RWPE2 (cell line): ENCODE measurements around the gene MIOX.

ENCODE experiments used
- ATAC-seq: fragments of 200-7000 bp; cut with Tn5 transposase; 3 replicates; pipeline ENCODE4 v1.9.1; 2021; ENCODE audit warnings: low read depth
- DNase-seq: peaks from one replicate; pipeline ENCODE4 v3.0.0-alpha.2; 2020; ENCODE audit warnings: low spot score
- H3K27ac ChIP-seq: fragments of 450-650 bp; 2 replicates; pipeline ENCODE4 v1.5.1; 2017; ENCODE audit warnings: mild to moderate bottlenecking; ENCODE audit not compliant: poor library complexity, severe bottlenecking
- H3K27me3 ChIP-seq: fragments of 250-450 bp; sonication (Bioruptor Pico); 2 replicates; pipeline ENCODE4 v1.5.1; 2021; ENCODE audit warnings: mild to moderate bottlenecking, moderate library complexity; ENCODE audit not compliant: insufficient read depth, poor library complexity, severe bottlenecking
- H3K36me3 ChIP-seq: fragments of 250-450 bp; sonication (Bioruptor Pico); 2 replicates; pipeline ENCODE4 v1.5.1; 2020; ENCODE audit warnings: low read depth, mild to moderate bottlenecking, moderate library complexity
- H3K4me1 ChIP-seq: fragments of 250-450 bp; sonication (Bioruptor Pico); 2 replicates; pipeline ENCODE4 v1.5.1; 2021; ENCODE audit warnings: mild to moderate bottlenecking, moderate library complexity; ENCODE audit not compliant: insufficient read depth, poor library complexity, severe bottlenecking
- H3K4me3 ChIP-seq: fragments of 250-450 bp; sonication (Bioruptor Pico); 2 replicates; pipeline ENCODE4 v1.5.1; 2021; ENCODE audit warnings: mild to moderate bottlenecking, moderate library complexity; ENCODE audit not compliant: severe bottlenecking
- H3K9me3 ChIP-seq: fragments of 250-450 bp; sonication (Bioruptor Pico); 2 replicates; pipeline ENCODE4 v1.5.1; 2021; ENCODE audit warnings: mild to moderate bottlenecking, moderate library complexity; ENCODE audit not compliant: severe bottlenecking
- TF ChIP-seq, protein P1 (sequence below): fragments of 450-650 bp; IDR thresholded peaks from one replicate; pipeline ENCODE4 v1.5.1; 2017; ENCODE audit warnings: mild to moderate bottlenecking, moderate library complexity; ENCODE audit not compliant: poor library complexity, severe bottlenecking

MIOX gene

DNA sequence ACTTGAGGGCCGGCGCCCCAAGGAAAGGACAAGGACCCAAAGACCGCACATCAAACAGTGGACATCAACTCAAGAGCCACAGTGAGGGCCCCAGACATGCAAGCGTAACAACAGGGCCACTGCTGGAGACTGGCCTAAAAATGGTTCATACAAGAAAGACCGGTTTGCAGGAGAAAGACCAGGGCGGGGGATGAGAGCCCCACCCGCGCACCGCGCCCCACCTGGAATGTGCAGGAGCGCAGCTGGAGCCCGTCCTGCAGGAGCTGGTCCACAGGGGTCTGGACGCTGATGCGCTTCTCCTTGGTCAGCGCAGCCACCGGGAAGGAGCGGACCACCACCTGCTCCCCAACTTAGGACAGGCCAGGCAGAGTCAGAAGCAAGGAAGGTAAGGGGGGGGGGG lies 25.7 kb upstream of the MIOX start:
- peaks cover 52% of the 10 kb centered on the region for H3K36me3 ChIP-seq
- no peak for DNase-seq
- H3K9me3 ChIP-seq = no peaks in the 10 kb centered on the region
- no peak overlapping the region for H3K27ac ChIP-seq
- ATAC-seq = no peak
- TF ChIP-seq, protein P1, sequence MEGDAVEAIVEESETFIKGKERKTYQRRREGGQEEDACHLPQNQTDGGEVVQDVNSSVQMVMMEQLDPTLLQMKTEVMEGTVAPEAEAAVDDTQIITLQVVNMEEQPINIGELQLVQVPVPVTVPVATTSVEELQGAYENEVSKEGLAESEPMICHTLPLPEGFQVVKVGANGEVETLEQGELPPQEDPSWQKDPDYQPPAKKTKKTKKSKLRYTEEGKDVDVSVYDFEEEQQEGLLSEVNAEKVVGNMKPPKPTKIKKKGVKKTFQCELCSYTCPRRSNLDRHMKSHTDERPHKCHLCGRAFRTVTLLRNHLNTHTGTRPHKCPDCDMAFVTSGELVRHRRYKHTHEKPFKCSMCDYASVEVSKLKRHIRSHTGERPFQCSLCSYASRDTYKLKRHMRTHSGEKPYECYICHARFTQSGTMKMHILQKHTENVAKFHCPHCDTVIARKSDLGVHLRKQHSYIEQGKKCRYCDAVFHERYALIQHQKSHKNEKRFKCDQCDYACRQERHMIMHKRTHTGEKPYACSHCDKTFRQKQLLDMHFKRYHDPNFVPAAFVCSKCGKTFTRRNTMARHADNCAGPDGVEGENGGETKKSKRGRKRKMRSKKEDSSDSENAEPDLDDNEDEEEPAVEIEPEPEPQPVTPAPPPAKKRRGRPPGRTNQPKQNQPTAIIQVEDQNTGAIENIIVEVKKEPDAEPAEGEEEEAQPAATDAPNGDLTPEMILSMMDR = no peak
- H3K4me3 ChIP-seq = no peak overlapping the region
- H3K4me1 ChIP-seq = peaks cover 4% of the 10 kb centered on the region
- no peaks in the 10 kb centered on the region for H3K27me3 ChIP-seq

DNA sequence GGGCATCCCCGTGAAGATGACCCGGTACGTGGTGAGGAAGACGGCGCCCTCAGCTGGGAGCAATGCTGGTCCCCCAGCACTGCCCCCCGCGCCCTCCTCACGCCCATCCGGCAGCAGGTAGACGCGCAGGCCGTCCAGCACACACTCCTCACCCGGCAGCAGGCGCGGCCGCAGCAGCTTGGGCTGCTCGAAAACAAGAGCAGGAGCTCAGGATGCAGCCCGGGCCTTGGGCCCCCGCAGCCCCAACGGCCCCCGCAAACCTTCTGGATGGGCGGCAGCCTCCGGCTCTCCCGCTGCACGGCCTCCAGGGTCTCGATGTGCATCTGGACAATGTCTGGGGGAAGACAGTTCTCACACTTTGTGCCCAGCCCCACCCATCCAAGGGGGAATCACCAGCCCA lies 25.1 kb upstream of the MIOX start:
- Histone ChIP-seq H3K4me1 (peaks cover 4% of the 10 kb centered on the region), H3K27ac (no peak overlapping the region), H3K4me3 (no peak overlapping the region), H3K27me3 (no peaks in the 10 kb centered on the region), H3K9me3 (no peaks in the 10 kb centered on the region), H3K36me3 (peaks cover 58% of the 10 kb centered on the region)
- TF ChIP-seq, protein P1 = no peak
- no peak for DNase-seq
- no peak for ATAC-seq

DNA sequence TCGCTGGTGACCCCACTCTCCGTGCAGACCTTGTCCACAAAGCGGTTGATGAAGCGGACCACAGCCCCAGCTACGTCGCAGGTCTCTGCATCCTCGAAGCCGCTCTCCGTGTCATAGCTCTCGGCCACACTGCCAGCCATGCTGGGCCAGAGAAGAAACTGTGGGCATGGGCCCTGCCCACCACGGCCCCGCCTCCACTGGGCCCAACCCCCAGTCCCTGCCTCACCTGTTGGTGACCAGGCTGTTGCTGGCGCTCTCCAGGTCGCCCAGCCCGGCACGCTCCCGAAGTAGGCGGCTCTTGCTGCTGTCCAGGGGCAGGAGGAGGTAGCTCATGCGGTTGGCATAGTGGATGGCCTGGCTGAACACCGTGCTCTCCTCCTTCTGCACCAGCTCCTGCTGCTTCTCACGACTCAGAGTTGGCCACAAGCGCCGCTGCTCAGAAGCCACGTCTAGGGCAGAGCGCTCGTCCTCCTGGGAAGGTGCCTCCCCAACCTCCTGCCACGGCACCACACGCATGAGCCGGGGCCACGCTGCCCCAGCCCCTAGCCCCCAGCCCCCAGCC lies 24.6 kb upstream of the MIOX start:
- ATAC-seq (no peak), DNase-seq (no peak)
- Histone ChIP-seq H3K27ac (no peak overlapping the region), H3K4me3 (no peak overlapping the region), H3K27me3 (no peaks in the 10 kb centered on the region), H3K4me1 (peaks cover 4% of the 10 kb centered on the region), H3K36me3 (peaks cover 63% of the 10 kb centered on the region), H3K9me3 (no peaks in the 10 kb centered on the region)
- TF ChIP-seq, protein P1 = no peak

- Histone ChIP-seq H3K27me3 (no peaks in the 10 kb centered on the region), H3K36me3 (peaks cover 66% of the 10 kb centered on the region), H3K4me1 (peaks cover 4% of the 10 kb centered on the region), H3K27ac (no peak overlapping the region), H3K4me3 (no peak overlapping the region), H3K9me3 (no peaks in the 10 kb centered on the region)
- ATAC-seq = no peak
- DNase-seq = no peak
- TF ChIP-seq, protein P1 = no peak
Measured at GRCh38 chr22:50463188-50463900, 23.3 kb upstream of the MIOX start.

DNA sequence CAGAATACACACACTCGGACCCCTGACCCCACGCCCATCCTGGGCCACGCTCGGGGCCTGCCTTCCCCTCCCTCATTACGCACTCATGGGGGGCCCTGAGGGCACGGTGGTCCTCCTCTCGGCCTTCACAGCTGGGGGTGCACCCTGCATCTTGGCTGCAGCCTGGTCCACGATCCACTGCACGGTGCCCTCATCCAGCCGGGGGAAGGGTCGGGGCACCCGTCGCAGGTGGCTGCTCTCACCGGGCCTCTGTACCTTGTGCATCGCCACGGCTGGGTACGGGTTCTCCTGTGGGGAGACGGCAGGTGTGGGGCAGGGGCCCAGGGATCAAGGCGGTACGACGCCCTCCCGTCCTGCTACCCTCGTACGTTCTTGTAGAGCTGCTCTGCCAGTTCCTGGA lies 22.2 kb upstream of the MIOX start:
- Histone ChIP-seq H3K4me1 (peaks cover 4% of the 10 kb centered on the region), H3K4me3 (no peak overlapping the region), H3K9me3 (no peaks in the 10 kb centered on the region), H3K27ac (no peak overlapping the region), H3K36me3 (peaks cover 61% of the 10 kb centered on the region), H3K27me3 (no peaks in the 10 kb centered on the region)
- DNase-seq = no peak
- TF ChIP-seq, protein P1 = no peak
- no peak for ATAC-seq
